Measurements from ENCODE around the gene SERPINB6. TPM values are rescaled to one million over a fixed set of nuclear protein-coding genes. Genes with fewer than 3 reads are reported as not detected.

The SERPINB6 gene
- total RNA-seq (2021) (34.8 and 37.5 TPM in 2 replicates), Bru-seq, nascent RNA (percentile 66 among the genes with signal in this experiment), BruChase-seq, experiment 1, labeled RNA remaining after a 2-hour chase (percentile 76 among the genes with signal in this experiment), BruChase-seq, experiment 2, labeled RNA remaining after a 6-hour chase (percentile 70 among the genes with signal in this experiment)
- long read RNA-seq, transcript SERPINB6-206 (7 exons, 1,375 nt), result minor isoform, 8 of 63 reads
- long read RNA-seq, transcript SERPINB6-205 (7 exons, 1,315 nt), result major isoform, 34 of 63 reads
- long read RNA-seq, transcript SERPINB6-204 (7 exons, 1,370 nt), result minor isoform, 8 of 63 reads
- long read RNA-seq, partial matches to known transcripts, result 1 of 63 reads
- long read RNA-seq, other reads (novel, unspliced or antisense), result 7 of 63 reads

- Histone ChIP-seq H3K4me1 (ENCODE audit: insufficient read depth, low read length, poor library complexity, severe bottlenecking) (no peaks in the 10 kb centered on the region), H3K27ac (ENCODE audit: low read depth, low read length, poor library complexity, severe bottlenecking) (peak within 1 kb of the TSS; percentile 71), H3K4me3 (ENCODE audit: low read depth, low read length, poor library complexity, severe bottlenecking) (peak within 1 kb of the TSS; percentile 63), H3K9me3 (ENCODE audit: low read depth, low read length, poor library complexity, severe bottlenecking) (no peaks in the 10 kb centered on the region), H3K27me3 (replicated peaks; ENCODE audit: insufficient read depth, low read depth, low read length, poor library complexity) (no peaks in the 10 kb centered on the region), H3K36me3 (ENCODE audit: insufficient read depth, low read length, poor library complexity, severe bottlenecking) (no peaks in the 10 kb centered on the region)
- ChIA-PET CTCF (interaction anchor here (0.5 to 0.6 kb wide), 2 partner anchors 12 to 133 kb away, joined by 6 to 13 read pairs; no protein-coding TSS in a partner anchor), POLR2A (ENCODE audit: low non-redundant PET) (interaction anchor here (0.6 kb wide), 2 partner anchors 19 to 233 kb away, joined by 3 to 6 read pairs; no protein-coding TSS in a partner anchor)
- peak; percentile 58 for DNase-seq (ENCODE audit: low spot score)
- intact Hi-C loops (cut with micrococcal nuclease; ENCODE audit: unreplicated experiment), result no loop called here
- TF ChIP-seq EZH2 (IDR thresholded peaks at IDR 0.05; ENCODE audit: borderline replicate concordance, low read depth, low read length, poor library complexity, severe bottlenecking) (no peak), CTCF (conservative IDR thresholded peaks at IDR 0.05; ENCODE audit: low read depth, low read length) (0 out of 2 replicates have a peak, but pooled peaks have one; percentile 18)
- no TSS peak for BruUV-seq (replicated peaks)
Observed at GRCh38 chr6:2971420-2972218, at the start of gene SERPINB6. Gene SERPINB6 (minus strand): TSS chr6:2971567. CDS start chr6:2959332, 12,235 bp downstream.

GRCh38 chr6:3019749-3020320 lies 48.5 kb upstream of the SERPINB6 start:
- no peaks in the 10 kb centered on the region for H3K27me3 ChIP-seq (replicated peaks; ENCODE audit: insufficient read depth, low read depth, low read length, poor library complexity)
- no peak overlapping the region for H3K4me3 ChIP-seq (ENCODE audit: low read depth, low read length, poor library complexity, severe bottlenecking)
- no TSS peak for BruUV-seq (replicated peaks)
- peaks cover 23% of the 10 kb centered on the region for H3K4me1 ChIP-seq (ENCODE audit: insufficient read depth, low read length, poor library complexity, severe bottlenecking)
- no peaks in the 10 kb centered on the region for H3K9me3 ChIP-seq (ENCODE audit: low read depth, low read length, poor library complexity, severe bottlenecking)
- H3K27ac ChIP-seq (ENCODE audit: low read depth, low read length, poor library complexity, severe bottlenecking), result no peak overlapping the region
- TF ChIP-seq CTCF (conservative IDR thresholded peaks at IDR 0.05; ENCODE audit: low read depth, low read length), result no peak
- TF ChIP-seq EZH2 (IDR thresholded peaks at IDR 0.05; ENCODE audit: borderline replicate concordance, low read depth, low read length, poor library complexity, severe bottlenecking), result no peak
- DNase-seq (ENCODE audit: low spot score), result no peak
- intact Hi-C loops (cut with micrococcal nuclease; ENCODE audit: unreplicated experiment), result no loop called here
- ChIA-PET POLR2A (ENCODE audit: low non-redundant PET) (no interaction called here), CTCF (no interaction called here)
- peaks cover 32% of the 10 kb centered on the region for H3K36me3 ChIP-seq (ENCODE audit: insufficient read depth, low read length, poor library complexity, severe bottlenecking)

- Histone ChIP-seq H3K27ac (ENCODE audit: low read depth, low read length, poor library complexity, severe bottlenecking) (no peak overlapping the region), H3K4me3 (ENCODE audit: low read depth, low read length, poor library complexity, severe bottlenecking) (no peak overlapping the region), H3K27me3 (replicated peaks; ENCODE audit: insufficient read depth, low read depth, low read length, poor library complexity) (no peaks in the 10 kb centered on the region), H3K36me3 (ENCODE audit: insufficient read depth, low read length, poor library complexity, severe bottlenecking) (peaks cover 38% of the 10 kb centered on the region), H3K9me3 (ENCODE audit: low read depth, low read length, poor library complexity, severe bottlenecking) (no peaks in the 10 kb centered on the region), H3K4me1 (ENCODE audit: insufficient read depth, low read length, poor library complexity, severe bottlenecking) (peaks cover 15% of the 10 kb centered on the region)
- intact Hi-C loops (cut with micrococcal nuclease; ENCODE audit: unreplicated experiment), result no loop called here
- DNase-seq (ENCODE audit: low spot score), result no peak
- BruUV-seq (replicated peaks), result no TSS peak
- POLR2A ChIA-PET (ENCODE audit: low non-redundant PET), result no interaction called here
- CTCF ChIA-PET, result no interaction called here
- TF ChIP-seq EZH2 (IDR thresholded peaks at IDR 0.05; ENCODE audit: borderline replicate concordance, low read depth, low read length, poor library complexity, severe bottlenecking), result no peak
- no peak for TF ChIP-seq CTCF (conservative IDR thresholded peaks at IDR 0.05; ENCODE audit: low read depth, low read length)
Observed at GRCh38 chr6:3019065-3019464, 47.7 kb upstream of the SERPINB6 start.

Data from A673 (cell line).